HG03066 (cell line): ENCODE measurements around the gene RAPH1.

ENCODE experiments used
- ATAC-seq: cut with Tn5 transposase; IDR thresholded peaks from one replicate; pipeline ENCODE4 v1.9.1; 2021; ENCODE audit warnings: low read depth; ENCODE audit not compliant: unreplicated experiment

Gene RAPH1

GRCh38 chr2:203535078-203535783 is at the start of gene RAPH1:
Gene RAPH1 (minus strand): TSS chr2:203535301. CDS start chr2:203495353, 39,948 bp downstream.
- peak; percentile 69 for ATAC-seq

- no peak for ATAC-seq
These were observed 49.7 kb upstream of the RAPH1 start for GRCh38 chr2:203584784-203585183.

GRCh38 chr2:203583701-203584100 is 48.6 kb upstream of the RAPH1 start:
- ATAC-seq, result peak; percentile 45

GRCh38 chr2:203583084-203583695 is 48.1 kb upstream of the RAPH1 start:
- no peak for ATAC-seq

- ATAC-seq, result no peak
These were observed 47.4 kb upstream of the RAPH1 start for GRCh38 chr2:203582468-203582867.

- no peak for ATAC-seq
These were observed 45.7 kb upstream of the RAPH1 start for GRCh38 chr2:203580844-203581243.

- no peak for ATAC-seq
These were observed 44.6 kb upstream of the RAPH1 start for GRCh38 chr2:203579730-203580129.

GRCh38 chr2:203578759-203579643 is 43.9 kb upstream of the RAPH1 start:
- peak; percentile 78 for ATAC-seq

- no peak for ATAC-seq
These were observed 39.7 kb upstream of the RAPH1 start for GRCh38 chr2:203574824-203575223.

GRCh38 chr2:203572316-203572715 is 37.2 kb upstream of the RAPH1 start:
- ATAC-seq, result no peak

- no peak for ATAC-seq
These were observed 34.7 kb upstream of the RAPH1 start for GRCh38 chr2:203569677-203570316.

- no peak for ATAC-seq
These were observed 32.6 kb upstream of the RAPH1 start for GRCh38 chr2:203567691-203568090.

GRCh38 chr2:203566161-203566560 is 31.1 kb upstream of the RAPH1 start:
- ATAC-seq, result no peak

GRCh38 chr2:203565076-203565475 is 30.0 kb upstream of the RAPH1 start:
- no peak for ATAC-seq

- ATAC-seq, result no peak
These were observed 27.2 kb upstream of the RAPH1 start for GRCh38 chr2:203562268-203562667.

GRCh38 chr2:203559641-203560040 is 24.5 kb upstream of the RAPH1 start:
- no peak for ATAC-seq

GRCh38 chr2:203553784-203554183 is 18.7 kb upstream of the RAPH1 start:
- ATAC-seq, result no peak

- ATAC-seq, result no peak
These were observed 16.7 kb upstream of the RAPH1 start for GRCh38 chr2:203551778-203552177.

GRCh38 chr2:203550266-203550665 is 15.2 kb upstream of the RAPH1 start:
- no peak for ATAC-seq

GRCh38 chr2:203549406-203549805 is 14.3 kb upstream of the RAPH1 start:
- ATAC-seq, result no peak

GRCh38 chr2:203548887-203549286 is 13.8 kb upstream of the RAPH1 start:
- no peak for ATAC-seq
